HepG2 (cell line): ENCODE data around the gene SQOR. TPM values are rescaled to one million over a fixed set of nuclear protein-coding genes. Genes with fewer than 3 reads are reported as not detected.

Source experiments
- AHR ChIP-seq: IDR thresholded peaks from 2 replicates; pipeline ENCODE4 v1.6.1; 2018; ENCODE audit warnings: missing genetic modification reagents, missing compliant biosample characterization
- FOXC1 ChIP-seq: sonication (generic); formaldehyde crosslinking; IDR thresholded peaks from 2 replicates; pipeline ENCODE4 v1.8.0; 2022; ENCODE audit warnings: mild to moderate bottlenecking, missing genetic modification reagents, borderline replicate concordance
- GATAD1 ChIP-seq: IDR thresholded peaks from 2 replicates; pipeline ENCODE4 v1.6.1; 2016; ENCODE audit warnings: missing genetic modification reagents, missing compliant biosample characterization
- NFYB ChIP-seq: sonication (generic); formaldehyde crosslinking; IDR thresholded peaks from 2 replicates; pipeline ENCODE4 v1.4.0; 2020; ENCODE audit warnings: missing genetic modification reagents
- PHF8 ChIP-seq: sonication (generic); formaldehyde crosslinking; IDR thresholded peaks from 2 replicates; pipeline ENCODE4 v1.5.0; 2020; ENCODE audit warnings: missing genetic modification reagents
- SMARCC2 ChIP-seq: fragments of 450-650 bp; IDR thresholded peaks from 2 replicates; pipeline ENCODE4 v1.6.1; 2017; ENCODE audit warnings: antibody characterized with exemption, mild to moderate bottlenecking
- TCF7 ChIP-seq: sonication (generic); IDR thresholded peaks from 2 replicates; pipeline ENCODE4 v1.6.1; 2016; ENCODE audit warnings: antibody characterized with exemption, low read depth
- YY1 ChIP-seq: IDR thresholded peaks from 2 replicates; pipeline ENCODE4 v1.6.1; 2011; ENCODE audit warnings: low read length, low read depth, moderate library complexity, mild to moderate bottlenecking; ENCODE audit not compliant: insufficient read depth, insufficient replicate concordance
- ZBED4 ChIP-seq: sonication (generic); formaldehyde crosslinking; IDR thresholded peaks from 2 replicates; pipeline ENCODE4 v1.4.0; 2020; ENCODE audit warnings: missing genetic modification reagents, borderline replicate concordance
- ZBTB20 ChIP-seq: sonication (generic); formaldehyde crosslinking; IDR thresholded peaks from 2 replicates; pipeline ENCODE4 v1.8.1; 2023; ENCODE audit warnings: missing genetic modification reagents, low read depth, mild to moderate bottlenecking, borderline replicate concordance
- ZMAT3 ChIP-seq: sonication (generic); formaldehyde crosslinking; conservative IDR thresholded peaks from 2 replicates; pipeline ENCODE4 v1.7.0; 2021; ENCODE audit warnings: missing genetic modification reagents
- ZNF318 ChIP-seq: sonication (generic); formaldehyde crosslinking; IDR thresholded peaks from 2 replicates; pipeline ENCODE4 v1.4.0; 2020; ENCODE audit warnings: mild to moderate bottlenecking, missing genetic modification reagents
- ZNF337 ChIP-seq: sonication (generic); formaldehyde crosslinking; IDR thresholded peaks from 2 replicates; pipeline ENCODE4 v1.5.1; 2020; ENCODE audit warnings: missing genetic modification reagents, low read depth, mild to moderate bottlenecking, borderline replicate concordance
- ZNF431 ChIP-seq: sonication (generic); formaldehyde crosslinking; IDR thresholded peaks from 2 replicates; pipeline ENCODE4 v1.9.0; 2022; ENCODE audit warnings: missing genetic modification reagents, low read depth, mild to moderate bottlenecking, borderline replicate concordance
- ZNF496 ChIP-seq: sonication (generic); formaldehyde crosslinking; IDR thresholded peaks from 2 replicates; pipeline ENCODE4 v1.8.1; 2023; ENCODE audit warnings: mild to moderate bottlenecking, moderate library complexity, missing genetic modification reagents; ENCODE audit not compliant: insufficient replicate concordance
- ZNF703 ChIP-seq: sonication (generic); formaldehyde crosslinking; IDR thresholded peaks from 2 replicates; pipeline ENCODE4 v1.5.1; 2020; ENCODE audit warnings: missing genetic modification reagents, mild to moderate bottlenecking, moderate library complexity, borderline replicate concordance
- ZNF724P ChIP-seq: sonication (generic); formaldehyde crosslinking; IDR thresholded peaks from 2 replicates; pipeline ENCODE4 v1.8.0; 2022; ENCODE audit warnings: missing genetic modification reagents, borderline replicate concordance
- polyA plus RNA-seq, 8 experiments: library from polyadenylated mRNA; depleted of rRNA in 3 of 8; stranded (reverse) in 7 of 8; unstranded in 1 of 8; fragments of >200 nt; fragmentation: Illumina TruSeq in 4 of 8; extraction: Trizol in 4 of 8; gene quantifications; 2 replicates each; pipeline versions ENCODE4 v1.2.1 to v1.2.3, GENCODE V29; 2011 to 2016; ENCODE audit warnings: low read depth in 4 of 8, missing spikeins in 1 of 8, mixed read lengths in 1 of 8; ENCODE audit not compliant: insufficient read depth in 1 of 8
- total RNA-seq, 5 experiments: library from RNA; depleted of rRNA; stranded (reverse); fragments of >200 nt; fragmentation: Illumina TruSeq; extraction: Trizol; gene quantifications; 2 replicates each; pipeline ENCODE4 v1.2.3, GENCODE V29; 2016; ENCODE audit warnings: low read depth in 1 of 5

SQOR gene
- total and polyA plus RNA-seq, 2 of the 13 experiments (the other 11 are each of a cell fraction or from before 2014, with no cell fraction given): 19.3 to 19.4 TPM

GRCh38 chr15:45587095-45587862 lies 47.5 kb upstream of the SQOR start, which contains the start of gene BLOC1S6 (continued):
- TF ChIP-seq ZNF496 (no peak), ZNF703 (peak; percentile 77; the same call in 1 of the 2 replicates), TCF7 (no peak), AHR (CRISPR knock-in tag) (0 out of 2 replicates have a peak, but pooled peaks have one; percentile 54), ZNF724P (CRISPR knock-in tag) (peak; percentile 82; the same call in 1 of the 2 replicates), GATAD1 (CRISPR knock-in tag) (peak; percentile 96), FOXC1 (CRISPR knock-in tag) (peak; percentile 98), ZBED4 (CRISPR knock-in tag) (no peak), ZMAT3 (CRISPR knock-in tag) (peak; percentile 78; the same call in 1 of the 2 replicates), PHF8 (CRISPR knock-in tag) (peak; percentile 98), ZNF318 (CRISPR knock-in tag) (peak; percentile 59; the same call in 1 of the 2 replicates), YY1 (peak; percentile 73), SMARCC2 (no peak), NFYB (CRISPR knock-in tag) (peak; percentile 83), ZBTB20 (CRISPR knock-in tag) (peak; percentile 69), ZNF337 (CRISPR knock-in tag) (no peak), ZNF431 (CRISPR knock-in tag) (no peak; the same call in 1 of the 2 replicates)
